GM12801 (cell line): Measurements from ENCODE around the gene LGR6.

Experiments
- CTCF ChIP-seq: IDR thresholded peaks from one replicate; pipeline ENCODE4 v1.5.1; 2011; ENCODE audit warnings: control low read depth; ENCODE audit not compliant: insufficient read length; ENCODE audit errors: extremely low read depth

Gene LGR6

GRCh38 chr1:202193614-202194327 lies at the start of gene LGR6:
Gene LGR6, plus strand, starts transcription at chr1:202193799. Its CDS starts 191 bp downstream, at chr1:202193990.
- TF ChIP-seq CTCF: no peak

GRCh38 chr1:202144402-202145067 lies 49.1 kb upstream of the LGR6 start, which contains the start of gene ARL8A:
Gene ARL8A, minus strand, starts transcription at chr1:202144737. Its CDS starts 165 bp downstream, at chr1:202144572.
- TF ChIP-seq CTCF: no peak

- no peak for TF ChIP-seq CTCF
These were observed 48.4 kb upstream of the LGR6 start for GRCh38 chr1:202145068-202145743.

- no peak for TF ChIP-seq CTCF
These were observed 47.3 kb upstream of the LGR6 start for GRCh38 chr1:202146279-202146678.

GRCh38 chr1:202146993-202147392 lies 46.6 kb upstream of the LGR6 start:
- no peak for TF ChIP-seq CTCF

- TF ChIP-seq CTCF: no peak
These were observed 45.2 kb upstream of the LGR6 start for GRCh38 chr1:202148391-202148790.

GRCh38 chr1:202149566-202149965 lies 44.0 kb upstream of the LGR6 start:
- TF ChIP-seq CTCF: no peak
